ENCODE results near the gene USP9X.

- TF ChIP-seq TAF1 (IDR thresholded peaks at IDR 0.05; ENCODE audit: borderline replicate concordance, low read depth, low read length), result no peak
- TF ChIP-seq, protein P1, sequence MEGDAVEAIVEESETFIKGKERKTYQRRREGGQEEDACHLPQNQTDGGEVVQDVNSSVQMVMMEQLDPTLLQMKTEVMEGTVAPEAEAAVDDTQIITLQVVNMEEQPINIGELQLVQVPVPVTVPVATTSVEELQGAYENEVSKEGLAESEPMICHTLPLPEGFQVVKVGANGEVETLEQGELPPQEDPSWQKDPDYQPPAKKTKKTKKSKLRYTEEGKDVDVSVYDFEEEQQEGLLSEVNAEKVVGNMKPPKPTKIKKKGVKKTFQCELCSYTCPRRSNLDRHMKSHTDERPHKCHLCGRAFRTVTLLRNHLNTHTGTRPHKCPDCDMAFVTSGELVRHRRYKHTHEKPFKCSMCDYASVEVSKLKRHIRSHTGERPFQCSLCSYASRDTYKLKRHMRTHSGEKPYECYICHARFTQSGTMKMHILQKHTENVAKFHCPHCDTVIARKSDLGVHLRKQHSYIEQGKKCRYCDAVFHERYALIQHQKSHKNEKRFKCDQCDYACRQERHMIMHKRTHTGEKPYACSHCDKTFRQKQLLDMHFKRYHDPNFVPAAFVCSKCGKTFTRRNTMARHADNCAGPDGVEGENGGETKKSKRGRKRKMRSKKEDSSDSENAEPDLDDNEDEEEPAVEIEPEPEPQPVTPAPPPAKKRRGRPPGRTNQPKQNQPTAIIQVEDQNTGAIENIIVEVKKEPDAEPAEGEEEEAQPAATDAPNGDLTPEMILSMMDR (IDR thresholded peaks at IDR 0.05), result no peak
- no peak for TF ChIP-seq RXRA (IDR thresholded peaks at IDR 0.05; ENCODE audit: borderline replicate concordance, low read depth)
- TF ChIP-seq MXI1 (IDR thresholded peaks at IDR 0.05; ENCODE audit: low read depth, low read length), result no peak
- no peak for TF ChIP-seq ELF1 (IDR thresholded peaks at IDR 0.05)
- no peak for TF ChIP-seq POLR2AphosphoS5 (IDR thresholded peaks at IDR 0.05; ENCODE audit: low read depth, low read length)
- no peak for TF ChIP-seq EZH2phosphoT487 (IDR thresholded peaks at IDR 0.05; ENCODE audit: borderline replicate concordance, low read depth)
- TF ChIP-seq RAD21 (IDR thresholded peaks at IDR 0.05; ENCODE audit: low read length), result no peak
Observed at GRCh38 chrX:41209853-41210252, 124.6 kb downstream of the USP9X start.

All from SK-N-SH (cell line).